Vagina (tissue), 2 donors: ENCODE data around the gene CLEC6A.
"Not testable (repeated sequence)": the region's sequence is repeated elsewhere in the genome, so short reads cannot be mapped to it uniquely, and the experiment has no call there.

Source experiments
- POLR2A ChIP-seq, 2 donors: fragments of 450-650 bp; IDR thresholded peaks; one replicate each; pipeline ENCODE4 v1.6.1; 2017; ENCODE audit warnings: antibody characterized with exemption in 2 of 2, mild to moderate bottlenecking in 2 of 2, moderate library complexity in 2 of 2
- POLR2AphosphoS5 ChIP-seq, 2 donors: sonication (generic); formaldehyde crosslinking; IDR thresholded peaks; one replicate each; pipeline ENCODE4 v1.9.0; 2017; ENCODE audit warnings: antibody characterized with exemption in 2 of 2, mild to moderate bottlenecking in 2 of 2, low read depth in 1 of 2; ENCODE audit not compliant: insufficient read depth in 1 of 2
- TF ChIP-seq, protein P1 (sequence below), 3 experiments: fragments of 450-650 bp in 2 of 3; fragments of 200-600 bp in 1 of 3; sonication (generic) in 1 of 3; IDR thresholded peaks; one replicate each; pipeline ENCODE4 v1.5.1; 2017 to 2019; ENCODE audit warnings: antibody characterized with exemption in 3 of 3, mild to moderate bottlenecking in 2 of 3, moderate library complexity in 2 of 3

DNA sequence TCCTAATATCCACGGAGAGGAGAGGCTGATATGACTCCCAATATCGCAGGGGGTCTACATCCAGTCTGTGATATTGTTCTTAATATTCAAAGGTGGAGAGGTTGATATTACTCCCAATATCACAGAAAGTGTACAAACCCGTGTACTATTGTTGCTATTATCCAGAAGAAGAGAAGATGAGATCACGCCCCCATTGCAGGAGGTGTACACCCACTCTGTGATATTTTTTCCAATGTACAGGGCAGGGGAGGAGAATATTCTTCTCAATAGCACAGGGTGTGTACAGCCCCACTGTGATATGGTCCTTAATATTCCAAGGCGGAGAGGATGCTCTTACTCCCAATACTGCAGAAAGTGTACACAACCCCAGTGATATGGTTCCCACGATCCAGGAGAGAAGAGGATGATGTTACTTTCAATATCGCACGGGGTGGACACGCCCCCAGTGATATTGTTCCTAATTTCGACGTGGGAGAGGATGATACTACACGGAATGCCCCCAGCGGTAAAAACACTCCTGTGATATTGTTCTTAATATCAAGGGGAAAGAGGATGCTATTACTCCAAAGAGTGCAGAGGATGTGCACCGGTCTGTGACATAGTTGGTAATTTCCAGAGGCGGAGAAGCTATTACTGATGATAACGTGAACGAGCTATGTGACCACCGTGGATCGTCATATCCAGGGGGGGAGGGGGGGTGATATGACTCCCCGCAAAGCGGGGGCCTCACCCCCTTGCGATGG lies 11.1 kb upstream of the CLEC6A start:
- TF ChIP-seq, protein P1, sequence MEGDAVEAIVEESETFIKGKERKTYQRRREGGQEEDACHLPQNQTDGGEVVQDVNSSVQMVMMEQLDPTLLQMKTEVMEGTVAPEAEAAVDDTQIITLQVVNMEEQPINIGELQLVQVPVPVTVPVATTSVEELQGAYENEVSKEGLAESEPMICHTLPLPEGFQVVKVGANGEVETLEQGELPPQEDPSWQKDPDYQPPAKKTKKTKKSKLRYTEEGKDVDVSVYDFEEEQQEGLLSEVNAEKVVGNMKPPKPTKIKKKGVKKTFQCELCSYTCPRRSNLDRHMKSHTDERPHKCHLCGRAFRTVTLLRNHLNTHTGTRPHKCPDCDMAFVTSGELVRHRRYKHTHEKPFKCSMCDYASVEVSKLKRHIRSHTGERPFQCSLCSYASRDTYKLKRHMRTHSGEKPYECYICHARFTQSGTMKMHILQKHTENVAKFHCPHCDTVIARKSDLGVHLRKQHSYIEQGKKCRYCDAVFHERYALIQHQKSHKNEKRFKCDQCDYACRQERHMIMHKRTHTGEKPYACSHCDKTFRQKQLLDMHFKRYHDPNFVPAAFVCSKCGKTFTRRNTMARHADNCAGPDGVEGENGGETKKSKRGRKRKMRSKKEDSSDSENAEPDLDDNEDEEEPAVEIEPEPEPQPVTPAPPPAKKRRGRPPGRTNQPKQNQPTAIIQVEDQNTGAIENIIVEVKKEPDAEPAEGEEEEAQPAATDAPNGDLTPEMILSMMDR (IDR thresholded peaks at IDR 0.05), result not testable (repeated sequence)
- not testable (repeated sequence) for TF ChIP-seq POLR2A (IDR thresholded peaks at IDR 0.05); POLR2AphosphoS5 (IDR thresholded peaks at IDR 0.05; ENCODE audit: insufficient read depth in 1 of 2, low read depth in 1 of 2)
